Measurements from ENCODE around the gene MXD3.
"Not testable (repeated sequence)": the region's sequence is repeated elsewhere in the genome, so short reads cannot be mapped to it uniquely, and the experiment has no call there.

The MXD3 gene

GRCh38 chr5:177343000-177343399, 31.3 kb upstream of the MXD3 start:
- not testable (repeated sequence) for DNase-seq (ENCODE audit: low spot score)

- DNase-seq (ENCODE audit: low spot score): no peak
Observed at GRCh38 chr5:177339107-177339638, 27.5 kb upstream of the MXD3 start.

- DNase-seq (ENCODE audit: low spot score): no peak
Observed at GRCh38 chr5:177338251-177339106, 26.8 kb upstream of the MXD3 start.

GRCh38 chr5:177336603-177337494, 25.2 kb upstream of the MXD3 start:
- no peak for DNase-seq (ENCODE audit: low spot score)

- no peak for DNase-seq (ENCODE audit: low spot score)
Observed at GRCh38 chr5:177336112-177336511, 24.4 kb upstream of the MXD3 start.

GRCh38 chr5:177335701-177336065, 24.0 kb upstream of the MXD3 start:
- DNase-seq (ENCODE audit: low spot score): no peak

- DNase-seq (ENCODE audit: low spot score): no peak
Observed at GRCh38 chr5:177334781-177335700, 23.3 kb upstream of the MXD3 start.

GRCh38 chr5:177334155-177334551, 22.5 kb upstream of the MXD3 start:
- DNase-seq (ENCODE audit: low spot score): no peak

- no peak for DNase-seq (ENCODE audit: low spot score)
Observed at GRCh38 chr5:177333420-177334154, 21.9 kb upstream of the MXD3 start.

- no peak for DNase-seq (ENCODE audit: low spot score)
Observed at GRCh38 chr5:177332896-177333260, 21.2 kb upstream of the MXD3 start.

GRCh38 chr5:177332031-177332895, 20.6 kb upstream of the MXD3 start:
- DNase-seq (ENCODE audit: low spot score): no peak

GRCh38 chr5:177330991-177331842, 19.5 kb upstream of the MXD3 start:
- no peak for DNase-seq (ENCODE audit: low spot score)

GRCh38 chr5:177329883-177330282, 18.2 kb upstream of the MXD3 start:
- DNase-seq (ENCODE audit: low spot score): no peak

- DNase-seq (ENCODE audit: low spot score): no peak
Observed at GRCh38 chr5:177328545-177329231, 17.0 kb upstream of the MXD3 start.

GRCh38 chr5:177327539-177328522, 16.1 kb upstream of the MXD3 start:
- DNase-seq (ENCODE audit: low spot score): no peak

- DNase-seq (ENCODE audit: low spot score): no peak
Observed at GRCh38 chr5:177325868-177326381, 14.2 kb upstream of the MXD3 start.

- no peak for DNase-seq (ENCODE audit: low spot score)
Observed at GRCh38 chr5:177320879-177321278, 9.2 kb upstream of the MXD3 start.
